IPS-18a (cell line): ENCODE results near the gene GPNMB.
"Not testable (repeated sequence)": the region's sequence is repeated elsewhere in the genome, so short reads cannot be mapped to it uniquely, and the experiment has no call there.

Experiments
- H3K27ac ChIP-seq: one replicate; pipeline ENCODE4 v1.5.1; 2013; ENCODE audit warnings: low read length
- H3K27me3 ChIP-seq: one replicate; pipeline ENCODE4 v1.6.1; 2013; ENCODE audit warnings: mild to moderate bottlenecking, low read length; ENCODE audit not compliant: control insufficient read depth, insufficient read depth
- H3K36me3 ChIP-seq: one replicate; pipeline ENCODE4 v1.6.1; 2013; ENCODE audit warnings: low read depth, low read length; ENCODE audit not compliant: control insufficient read depth
- H3K4me1 ChIP-seq: one replicate; pipeline ENCODE4 v1.6.1; 2013; ENCODE audit warnings: low read depth, low read length; ENCODE audit not compliant: control insufficient read depth
- H3K4me3 ChIP-seq: one replicate; pipeline ENCODE4 v1.5.1; 2013; ENCODE audit warnings: low read length
- H3K9ac ChIP-seq: one replicate; pipeline ENCODE4 v1.6.1; 2013; ENCODE audit warnings: mild to moderate bottlenecking, low read length, moderate library complexity
- H3K9me3 ChIP-seq: one replicate; pipeline ENCODE4 v1.6.1; 2013; ENCODE audit warnings: low read depth, low read length; ENCODE audit not compliant: control insufficient read depth

The GPNMB gene

DNA sequence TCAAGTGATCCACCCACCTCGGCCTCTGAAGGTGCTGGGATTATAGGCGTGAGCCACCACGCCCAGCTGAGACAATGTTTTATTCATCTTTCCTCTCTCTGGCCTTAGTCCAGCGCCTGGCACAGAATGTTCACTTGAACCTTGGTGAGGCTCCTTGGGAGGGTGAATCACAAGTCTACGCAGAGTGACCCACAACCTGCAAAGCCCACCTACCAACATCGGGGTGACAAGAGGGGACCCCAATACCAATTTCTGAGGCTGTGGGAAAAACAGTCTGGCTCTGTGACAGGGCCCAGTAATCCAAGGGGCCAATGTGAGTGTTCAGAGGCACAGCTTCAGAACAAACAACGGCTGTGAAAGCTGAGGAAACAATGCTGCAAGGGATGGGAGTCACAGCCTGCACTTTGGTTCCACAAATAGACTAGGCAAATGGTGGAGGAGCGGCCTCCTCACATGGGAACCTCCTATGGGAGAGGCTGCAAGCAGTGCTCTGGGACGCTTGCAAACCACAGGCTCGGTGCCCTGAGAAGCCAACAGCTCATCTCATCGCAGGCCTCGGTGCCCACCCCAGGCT, 47.0 kb downstream of the GPNMB start:
- peaks cover 3% of the 10 kb centered on the region for H3K27me3 ChIP-seq
- H3K9ac ChIP-seq: no peak overlapping the region
- H3K27ac ChIP-seq: no peak overlapping the region
- H3K4me1 ChIP-seq: peaks cover 4% of the 10 kb centered on the region
- H3K4me3 ChIP-seq: no peak overlapping the region
- no peaks in the 10 kb centered on the region for H3K9me3 ChIP-seq
- H3K36me3 ChIP-seq: no peaks in the 10 kb centered on the region

GRCh38 chr7:23294549-23295400, 48.2 kb downstream of the GPNMB start:
- Histone ChIP-seq H3K9me3 (no peaks in the 10 kb centered on the region), H3K27me3 (peaks cover 3% of the 10 kb centered on the region), H3K36me3 (no peaks in the 10 kb centered on the region), H3K4me1 (peaks cover 4% of the 10 kb centered on the region), H3K9ac (no peak overlapping the region), H3K27ac (no peak overlapping the region), H3K4me3 (no peak overlapping the region)

- no peak overlapping the region for H3K4me3 ChIP-seq
- no peaks in the 10 kb centered on the region for H3K36me3 ChIP-seq
- H3K27me3 ChIP-seq: peaks cover 3% of the 10 kb centered on the region
- H3K27ac ChIP-seq: no peak overlapping the region
- H3K9me3 ChIP-seq: no peaks in the 10 kb centered on the region
- peaks cover 4% of the 10 kb centered on the region for H3K4me1 ChIP-seq
- no peak overlapping the region for H3K9ac ChIP-seq
Measured at GRCh38 chr7:23295401-23295697, 48.8 kb downstream of the GPNMB start.

DNA sequence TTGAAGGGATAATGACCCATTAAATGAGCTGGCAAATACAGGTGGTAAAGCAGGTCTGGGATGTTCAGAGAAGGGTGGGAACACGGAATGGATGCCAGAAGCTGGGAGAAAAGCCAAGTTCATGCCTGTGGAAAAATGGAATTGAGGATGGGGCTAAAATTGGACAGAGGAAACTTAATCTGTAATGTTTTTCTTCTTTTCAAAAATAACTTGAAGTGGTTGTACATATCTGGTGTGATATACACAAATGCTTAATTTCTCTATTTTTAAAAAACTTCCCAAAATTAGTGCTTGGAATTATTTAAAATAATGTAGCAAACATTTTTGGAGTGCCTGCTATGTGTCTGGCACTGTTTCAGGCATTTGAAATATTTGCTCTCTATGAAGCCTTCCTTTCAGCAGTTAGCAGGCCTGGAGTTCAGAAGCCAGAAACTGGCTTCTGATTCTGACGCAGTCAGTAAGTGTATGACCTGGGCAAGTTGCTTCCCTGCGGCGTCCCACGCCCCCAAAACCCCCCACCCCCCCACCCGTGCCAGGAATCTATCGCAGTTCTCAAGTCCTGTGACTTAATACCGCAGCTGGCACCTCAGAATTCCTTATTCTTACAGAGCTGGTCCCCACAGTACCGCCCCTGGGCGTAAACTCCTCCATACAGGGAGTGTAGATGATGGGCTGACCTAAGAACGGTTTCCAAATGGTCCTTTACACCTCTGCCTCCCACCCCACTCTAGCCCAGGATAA, 51.7 kb downstream of the GPNMB start:
- Histone ChIP-seq H3K4me1 (no peaks in the 10 kb centered on the region), H3K36me3 (peaks cover 14% of the 10 kb centered on the region), H3K27me3 (peaks cover 3% of the 10 kb centered on the region), H3K9ac (no peak overlapping the region), H3K4me3 (peak overlapping the region; percentile 88), H3K9me3 (no peaks in the 10 kb centered on the region), H3K27ac (no peak overlapping the region)

- H3K4me3 ChIP-seq: peak within 1 kb of the TSS; percentile 88
- peaks cover 3% of the 10 kb centered on the region for H3K27me3 ChIP-seq
- peak within 1 kb of the TSS; percentile 74 for H3K9ac ChIP-seq
- no peaks in the 10 kb centered on the region for H3K4me1 ChIP-seq
- peaks cover 14% of the 10 kb centered on the region for H3K36me3 ChIP-seq
- H3K9me3 ChIP-seq: no peaks in the 10 kb centered on the region
- no peak within 1 kb of the TSS for H3K27ac ChIP-seq
Measured at GRCh38 chr7:23298885-23299769, 52.6 kb downstream of the GPNMB start, which contains the start of gene MALSU1. TSS of gene MALSU1 (plus strand) at chr7:23299339. CDS start at chr7:23299353, 14 bp downstream.

- Histone ChIP-seq H3K36me3 (peaks cover 14% of the 10 kb centered on the region), H3K4me3 (peak overlapping the region; percentile 88), H3K27me3 (peaks cover 3% of the 10 kb centered on the region), H3K27ac (no peak overlapping the region), H3K9ac (peak overlapping the region; percentile 74), H3K4me1 (no peaks in the 10 kb centered on the region), H3K9me3 (no peaks in the 10 kb centered on the region)
Measured at GRCh38 chr7:23299770-23300300, 53.3 kb downstream of the GPNMB start.

GRCh38 chr7:23306936-23307521, 60.5 kb downstream of the GPNMB start:
- H3K9me3 ChIP-seq: no peaks in the 10 kb centered on the region
- H3K4me1 ChIP-seq: no peaks in the 10 kb centered on the region
- no peak overlapping the region for H3K9ac ChIP-seq
- no peak overlapping the region for H3K4me3 ChIP-seq
- peaks cover 56% of the 10 kb centered on the region for H3K36me3 ChIP-seq
- no peak overlapping the region for H3K27ac ChIP-seq
- no peaks in the 10 kb centered on the region for H3K27me3 ChIP-seq

- no peak overlapping the region for H3K27ac ChIP-seq
- H3K27me3 ChIP-seq: no peaks in the 10 kb centered on the region
- no peaks in the 10 kb centered on the region for H3K9me3 ChIP-seq
- no peaks in the 10 kb centered on the region for H3K4me1 ChIP-seq
- no peak overlapping the region for H3K9ac ChIP-seq
- no peak overlapping the region for H3K4me3 ChIP-seq
- H3K36me3 ChIP-seq: peaks cover 65% of the 10 kb centered on the region
Measured at GRCh38 chr7:23308754-23309153, 62.2 kb downstream of the GPNMB start.

DNA sequence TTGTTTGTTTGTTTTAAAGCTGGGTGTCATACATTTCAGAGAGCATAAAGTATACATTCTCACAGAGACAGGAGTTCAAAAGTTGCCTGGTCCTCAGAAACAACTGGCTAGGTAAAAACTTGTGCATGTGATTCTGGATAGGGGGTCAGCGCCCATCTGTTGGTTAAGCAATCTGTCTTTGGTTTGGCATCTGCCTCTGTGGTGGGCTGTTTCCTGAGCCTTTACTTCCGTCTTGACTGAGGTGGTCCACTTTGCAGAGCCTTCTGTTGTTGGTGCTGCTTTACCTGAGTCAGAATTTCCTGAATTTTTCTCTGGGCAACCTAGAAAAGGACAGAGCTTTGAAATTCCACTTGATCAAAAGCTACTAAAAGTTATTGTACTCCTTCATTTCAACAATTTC, 65.6 kb downstream of the GPNMB start:
- not testable (repeated sequence) for H3K27me3 ChIP-seq, H3K9ac ChIP-seq, H3K27ac ChIP-seq, H3K9me3 ChIP-seq, H3K4me3 ChIP-seq, H3K4me1 ChIP-seq
- peaks cover 92% of the 10 kb centered on the region for H3K36me3 ChIP-seq

GRCh38 chr7:23315366-23315765, 68.8 kb downstream of the GPNMB start:
- Histone ChIP-seq H3K27me3 (no peaks in the 10 kb centered on the region), H3K4me1 (no peaks in the 10 kb centered on the region), H3K4me3 (no peak overlapping the region), H3K27ac (no peak overlapping the region), H3K9me3 (no peaks in the 10 kb centered on the region), H3K9ac (no peak overlapping the region), H3K36me3 (peaks cover 94% of the 10 kb centered on the region)
